Head of caudate nucleus (tissue), 42 donors: ENCODE measurements around the gene GABARAP.

Experiments
- DNase-seq, 42 donors: peaks; one replicate each; pipeline versions ENCODE4 v3.0.0 to v3.0.0-alpha.2; 2020 to 2021; ENCODE audit warnings: mixed read lengths in 7 of 42
- intact Hi-C: fragments of 100-400 bp; cut with DNase I; formaldehyde crosslinking; loops from one replicate; pipeline ENCODE4 v1.15.0; 2022

The GABARAP gene

GRCh38 chr17:7226721-7227710, 15.2 kb downstream of the GABARAP start:
- DNase-seq, result no peak
- intact Hi-C loops, result no loop called here

DNA sequence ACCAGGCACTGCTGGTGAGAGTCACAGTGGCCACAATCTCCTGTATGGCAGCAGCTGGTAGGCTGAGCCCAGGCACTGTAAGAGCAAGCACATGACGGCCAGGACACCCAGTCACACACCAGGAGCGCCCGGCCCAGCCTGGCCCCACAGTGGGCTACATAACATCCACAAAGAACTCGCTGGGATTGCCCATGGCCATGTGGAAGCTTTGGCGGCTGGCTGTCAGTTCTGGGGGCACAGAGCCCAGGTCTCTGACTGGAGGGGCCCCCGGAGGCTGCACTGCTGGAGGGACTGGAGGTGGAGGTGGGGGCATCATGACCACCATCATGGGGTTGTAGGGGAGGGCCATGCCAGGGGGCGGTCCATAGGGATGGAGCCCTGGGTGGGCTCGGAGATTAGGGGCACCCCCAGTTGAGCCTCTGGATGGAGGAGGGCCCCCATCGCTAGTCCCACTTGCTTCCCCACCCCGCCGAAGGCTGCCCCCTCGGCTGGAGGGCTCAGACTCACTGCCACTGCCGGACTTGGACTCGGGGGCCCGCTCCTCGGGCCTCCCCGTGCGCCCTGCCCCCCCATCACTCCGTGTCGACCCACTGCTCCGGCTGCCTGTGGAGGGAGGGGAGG, 16.4 kb downstream of the GABARAP start:
- no peak for DNase-seq
- intact Hi-C loops, result no loop called here

- DNase-seq, result no peak
- intact Hi-C loops, result no loop called here
Measured at GRCh38 chr17:7224661-7225111, 17.6 kb downstream of the GABARAP start.

GRCh38 chr17:7224110-7224509, 18.1 kb downstream of the GABARAP start:
- intact Hi-C loops, result no loop called here
- no peak for DNase-seq

GRCh38 chr17:7223375-7223774, 18.9 kb downstream of the GABARAP start:
- DNase-seq, result no peak
- intact Hi-C loops, result no loop called here

DNA sequence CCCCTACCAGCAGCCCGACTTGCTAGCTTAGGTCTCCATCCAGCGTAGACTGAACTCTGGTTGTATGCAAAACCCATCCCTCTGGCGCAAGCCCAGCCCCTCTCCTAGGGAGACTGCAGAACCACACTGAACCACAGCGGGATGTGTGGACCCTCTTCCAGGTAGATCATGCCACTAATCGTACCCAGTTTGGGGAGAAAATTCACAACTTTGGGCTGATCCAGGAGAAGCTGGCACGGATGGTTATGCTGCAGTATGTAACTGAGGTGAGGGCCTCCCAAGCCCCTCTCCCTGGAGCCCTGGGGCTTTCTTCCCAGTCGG, 19.3 kb downstream of the GABARAP start:
- intact Hi-C loops, result no loop called here

GRCh38 chr17:7222093-7222971, 19.9 kb downstream of the GABARAP start:
- no peak for DNase-seq
- intact Hi-C loops, result no loop called here

More for the DNA sequence above, 19.3 kb downstream of the GABARAP start:
- no peak for DNase-seq

DNA sequence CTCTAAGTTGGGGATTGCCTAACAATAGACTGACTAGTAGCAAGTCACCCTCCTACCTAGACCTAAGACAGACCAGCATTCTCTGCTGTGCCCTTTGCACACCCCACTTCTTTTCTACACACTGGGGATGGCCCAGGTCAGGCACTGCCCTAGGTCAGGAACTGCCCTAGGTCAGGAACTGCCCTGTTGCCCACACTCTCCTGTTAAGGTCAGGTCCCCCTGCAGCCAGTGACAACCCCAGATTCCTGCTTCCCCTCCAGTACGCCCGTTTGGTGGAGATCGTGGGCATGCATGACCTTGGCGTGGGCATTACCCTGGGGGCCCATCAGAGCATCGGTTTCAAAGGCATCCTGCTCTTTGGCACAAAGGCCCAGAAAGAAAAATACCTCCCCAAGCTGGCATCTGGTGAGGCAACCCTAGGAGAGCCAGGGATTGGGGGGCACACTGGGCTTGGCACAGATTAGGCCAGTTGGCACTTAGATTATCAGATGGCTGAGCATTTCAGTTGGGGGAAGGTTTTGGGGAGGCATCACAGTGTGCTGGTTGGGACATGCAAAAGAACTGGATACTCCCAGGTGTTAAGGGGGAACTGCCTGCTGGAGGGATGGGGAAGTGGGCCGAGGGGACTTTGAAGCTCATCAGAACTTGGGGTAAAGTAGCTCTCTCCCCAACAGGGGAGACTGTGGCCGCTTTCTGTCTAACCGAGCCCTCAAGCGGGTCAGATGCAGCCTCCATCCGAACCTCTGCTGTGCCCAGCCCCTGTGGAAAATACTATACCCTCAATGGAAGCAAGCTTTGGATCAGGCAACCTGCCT, 20.8 kb downstream of the GABARAP start:
- DNase-seq, result no peak

DNA sequence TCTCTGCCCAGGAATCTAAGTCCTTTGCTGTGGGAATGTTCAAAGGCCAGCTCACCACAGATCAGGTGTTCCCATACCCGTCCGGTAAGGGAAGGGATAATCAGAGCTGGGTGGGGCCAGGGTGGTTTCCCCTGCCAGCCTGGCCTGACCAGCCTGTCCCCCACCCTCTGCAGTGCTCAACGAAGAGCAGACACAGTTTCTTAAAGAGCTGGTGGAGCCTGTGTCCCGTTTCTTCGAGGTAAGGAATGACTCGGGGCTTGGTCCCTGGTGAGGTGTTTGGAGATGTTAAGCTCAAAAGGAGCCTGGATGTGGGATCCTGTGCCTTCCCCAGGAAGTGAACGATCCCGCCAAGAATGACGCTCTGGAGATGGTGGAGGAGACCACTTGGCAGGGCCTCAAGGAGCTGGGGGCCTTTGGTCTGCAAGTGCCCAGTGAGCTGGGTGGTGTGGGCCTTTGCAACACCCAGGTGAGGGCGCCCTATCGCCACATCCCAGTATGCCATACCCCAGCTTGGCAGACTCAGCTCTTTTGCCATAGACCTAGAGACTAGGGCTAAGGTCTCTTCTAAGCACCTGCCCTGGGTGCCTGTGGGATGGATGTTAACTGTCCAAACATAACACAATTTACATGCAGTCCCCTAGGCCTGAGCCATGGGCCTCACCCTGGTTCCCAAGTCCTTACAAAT, 21.5 kb downstream of the GABARAP start:
- DNase-seq, result peak in 29 of 42 donors; percentile 42 to 76 (median 61)
- intact Hi-C loops, result no loop called here

More for the DNA sequence above, 20.8 kb downstream of the GABARAP start:
- intact Hi-C loops, result no loop called here

DNA sequence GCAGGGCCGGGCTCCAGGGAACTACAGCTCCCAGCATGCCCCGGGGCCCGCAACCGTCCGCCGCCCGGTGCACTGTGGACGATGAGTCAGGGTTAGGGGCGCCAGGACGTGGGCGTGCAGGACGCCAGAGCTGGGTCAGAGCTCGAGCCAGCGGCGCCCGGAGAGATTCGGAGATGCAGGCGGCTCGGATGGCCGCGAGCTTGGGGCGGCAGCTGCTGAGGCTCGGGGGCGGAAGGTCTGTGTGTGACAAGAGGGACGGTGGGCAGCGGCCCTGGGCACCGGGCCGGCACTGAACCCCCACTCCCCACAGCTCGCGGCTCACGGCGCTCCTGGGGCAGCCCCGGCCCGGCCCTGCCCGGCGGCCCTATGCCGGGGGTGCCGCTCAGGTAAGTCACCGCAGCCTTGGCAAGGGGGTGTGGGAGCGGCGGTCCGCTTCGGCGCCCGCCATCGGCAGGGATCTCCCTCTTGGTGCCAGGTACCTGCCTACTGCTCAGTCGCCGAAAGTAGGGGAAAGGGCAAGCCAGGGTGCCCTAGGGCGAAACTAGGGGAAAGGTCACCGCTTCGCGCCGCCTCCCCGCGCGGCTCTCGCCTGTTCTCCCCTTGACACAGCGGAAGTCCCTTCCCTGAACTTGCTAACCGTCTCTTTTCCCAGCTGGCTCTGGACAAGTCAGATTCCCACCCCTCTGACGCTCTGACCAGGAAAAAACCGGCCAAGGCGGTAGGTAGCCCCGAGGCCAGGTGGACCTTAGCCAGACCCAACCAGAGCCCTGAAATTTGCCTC, 22.2 kb downstream of the GABARAP start, which contains the start of the genes ACADVL and DLG4:
ACADVL (plus strand) TSS at position 127 of the 781 bp plus-strand sequence; CDS start at position 174, 47 bp downstream.
DLG4 (minus strand) TSS at position 25 of the 781 bp plus-strand sequence.
- DNase-seq, result peak; percentile 86 to 97 (median 92)
- intact Hi-C loops, result no loop called here

GRCh38 chr17:7219229-7219811, 22.9 kb downstream of the GABARAP start:
- no peak for DNase-seq
- intact Hi-C loops, result no loop called here

DNA sequence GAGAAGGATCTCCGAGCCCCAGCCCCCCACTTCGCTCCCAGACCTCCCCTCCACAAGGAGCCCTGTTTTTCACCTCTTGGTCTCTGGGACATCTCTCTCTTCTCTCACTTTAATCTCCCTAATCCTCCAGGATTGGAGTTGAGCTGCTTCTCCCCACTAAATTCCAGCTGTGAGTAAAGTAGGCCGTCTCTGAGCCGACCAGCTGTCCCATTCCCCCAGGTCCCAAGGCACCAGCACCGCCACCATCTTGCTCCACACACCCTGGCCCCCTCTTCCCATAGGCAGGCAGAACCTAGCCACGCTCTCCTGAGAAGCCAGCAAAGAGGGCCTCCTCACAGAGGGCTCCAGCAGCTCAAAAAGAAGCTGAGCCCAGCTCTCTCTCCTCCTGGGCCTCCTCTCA, 23.5 kb downstream of the GABARAP start:
- DNase-seq, result no peak
- intact Hi-C loops, result no loop called here

DNA sequence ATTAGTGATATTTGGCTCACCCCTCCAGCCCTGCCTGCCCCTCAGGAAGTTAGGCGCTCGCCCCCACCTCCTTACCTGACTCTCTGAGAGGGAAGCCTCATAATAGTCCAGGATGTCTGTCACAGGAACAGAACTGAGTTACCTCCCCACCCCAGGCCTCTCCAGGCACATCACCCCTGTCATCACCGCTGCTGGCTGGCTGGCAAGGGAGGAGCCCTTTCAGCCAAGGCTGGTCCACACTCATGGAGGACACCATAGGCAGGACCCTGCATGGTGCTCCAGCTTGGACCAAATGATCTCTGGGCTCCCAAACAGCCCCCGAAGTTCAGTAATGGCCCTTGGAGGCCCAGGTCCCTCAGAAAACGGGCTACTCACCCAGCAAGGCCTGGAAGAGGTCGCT, 24.1 kb downstream of the GABARAP start:
- no peak for DNase-seq
- intact Hi-C loops, result no loop called here

DNA sequence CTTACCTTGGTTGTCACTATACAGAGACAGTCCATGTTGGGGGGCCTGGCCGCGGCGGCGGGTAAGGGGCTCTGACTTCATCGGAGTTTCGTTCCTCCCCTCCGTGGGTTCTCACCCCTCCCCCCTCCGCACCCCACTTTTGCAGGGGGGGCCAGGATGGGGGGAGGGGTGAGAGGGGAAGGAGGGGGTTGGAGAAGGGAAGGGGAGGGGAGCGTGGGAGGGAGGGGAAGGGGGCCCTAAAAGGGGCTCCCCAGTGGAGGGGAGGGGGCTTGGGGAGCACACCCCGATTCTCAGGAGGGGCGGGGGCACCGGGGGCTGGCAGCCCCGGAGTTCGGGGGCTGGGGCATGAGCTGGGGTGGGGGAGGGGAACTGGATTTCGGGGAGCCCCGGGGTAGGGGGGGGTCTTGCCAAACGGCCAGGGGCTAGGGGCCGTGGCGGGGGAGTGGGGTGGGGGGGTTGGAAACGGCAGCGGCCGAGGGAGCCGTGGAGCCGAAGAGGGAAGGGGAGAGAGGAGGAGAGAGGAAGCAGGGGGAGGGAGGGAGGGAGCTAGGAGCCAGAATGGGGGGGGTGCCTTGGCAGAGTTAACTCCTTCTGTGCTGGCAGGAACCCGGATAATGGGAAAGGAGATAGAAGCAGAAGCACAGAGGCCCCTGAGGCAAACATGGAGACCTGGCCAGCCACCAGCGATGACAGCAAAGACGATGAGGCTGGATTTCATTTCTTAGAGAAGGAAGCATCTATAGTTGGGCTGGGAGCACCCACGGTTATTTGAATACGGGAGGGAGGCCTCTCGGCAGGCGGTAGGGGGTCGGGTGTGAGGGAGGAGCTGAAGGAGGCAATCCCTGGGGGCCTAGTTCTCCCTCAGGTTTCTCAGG, 24.9 kb downstream of the GABARAP start:
- intact Hi-C loops, result no loop called here
- peak in 35 of 42 donors; percentile 42 to 86 (median 65) for DNase-seq

GRCh38 chr17:7216242-7217112, 25.8 kb downstream of the GABARAP start:
- peak in 6 of 42 donors; percentile 38 to 68 (median 64) for DNase-seq
- intact Hi-C loops, result no loop called here
